Activated CD8-positive, alpha-beta memory T cell treated with anti-CD3 and anti-CD28 coated beads for 48 hours (primary cell): ENCODE measurements around the gene MTNR1B.

ENCODE experiments used
- DNase-seq, 3 experiments: peaks; one replicate each; pipeline ENCODE4 v3.0.0-alpha.2; 2020; ENCODE audit warnings: low read depth in 2 of 3, low spot score in 2 of 3

MTNR1B gene

GRCh38 chr11:92969634-92970347 lies at the start of gene MTNR1B:
MTNR1B (plus strand) TSS chr11:92969651; CDS start chr11:92969726, 75 bp downstream.
- no peak for DNase-seq

GRCh38 chr11:92920331-92920730 lies 49.1 kb upstream of the MTNR1B start:
- DNase-seq: no peak

- no peak for DNase-seq
These were observed 46.7 kb upstream of the MTNR1B start for GRCh38 chr11:92922731-92923130.

- no peak for DNase-seq
These were observed 40.2 kb upstream of the MTNR1B start for GRCh38 chr11:92929246-92929645.

GRCh38 chr11:92929653-92930052 lies 39.8 kb upstream of the MTNR1B start:
- DNase-seq: no peak

GRCh38 chr11:92931746-92932422 lies 37.6 kb upstream of the MTNR1B start:
- DNase-seq: no peak

DNA sequence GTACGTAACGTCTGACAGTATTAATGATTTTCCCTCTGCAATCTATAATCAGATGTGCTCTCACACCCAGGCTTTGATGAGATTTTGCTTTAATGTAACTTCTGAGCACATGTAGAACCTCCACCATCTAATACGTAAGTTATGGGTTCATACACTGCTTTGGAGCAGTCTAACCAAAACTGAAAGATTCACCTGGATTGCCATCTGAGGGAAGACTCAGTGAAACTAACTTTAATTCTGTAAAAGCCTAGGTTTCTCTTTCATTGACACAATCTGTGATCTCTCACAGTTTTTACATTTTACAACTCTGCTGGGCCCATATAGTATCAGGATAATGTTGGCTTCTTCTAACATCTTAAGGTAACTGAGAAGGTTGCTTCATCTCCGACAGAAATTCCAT lies 30.1 kb upstream of the MTNR1B start:
- DNase-seq: no peak

- DNase-seq: no peak
These were observed 27.5 kb upstream of the MTNR1B start for GRCh38 chr11:92941676-92942571.

- DNase-seq: no peak
These were observed 22.7 kb upstream of the MTNR1B start for GRCh38 chr11:92946707-92947106.

DNA sequence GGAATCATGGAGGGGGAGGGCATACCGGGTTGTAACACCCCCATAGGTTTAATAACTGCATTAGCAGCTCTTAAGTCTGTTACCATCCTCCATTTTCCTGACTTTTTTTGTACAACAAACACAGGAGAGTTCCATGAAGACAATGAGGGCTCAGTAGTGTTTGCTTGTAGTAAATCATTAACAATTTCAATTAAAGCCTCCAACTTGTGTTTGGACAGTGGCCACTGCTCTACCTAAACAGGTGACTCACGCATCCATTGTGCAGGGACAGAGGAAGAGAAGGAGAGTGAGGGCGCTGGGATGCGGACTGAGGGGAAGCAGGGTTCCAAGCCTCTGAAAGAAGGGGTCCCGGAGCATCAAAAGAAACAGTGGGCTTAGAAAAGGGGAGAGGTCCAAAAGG lies 21.3 kb upstream of the MTNR1B start:
- no peak for DNase-seq

- DNase-seq: no peak
These were observed 15.4 kb upstream of the MTNR1B start for GRCh38 chr11:92954003-92954402.

- no peak for DNase-seq
These were observed 13.6 kb upstream of the MTNR1B start for GRCh38 chr11:92955860-92956259.

DNA sequence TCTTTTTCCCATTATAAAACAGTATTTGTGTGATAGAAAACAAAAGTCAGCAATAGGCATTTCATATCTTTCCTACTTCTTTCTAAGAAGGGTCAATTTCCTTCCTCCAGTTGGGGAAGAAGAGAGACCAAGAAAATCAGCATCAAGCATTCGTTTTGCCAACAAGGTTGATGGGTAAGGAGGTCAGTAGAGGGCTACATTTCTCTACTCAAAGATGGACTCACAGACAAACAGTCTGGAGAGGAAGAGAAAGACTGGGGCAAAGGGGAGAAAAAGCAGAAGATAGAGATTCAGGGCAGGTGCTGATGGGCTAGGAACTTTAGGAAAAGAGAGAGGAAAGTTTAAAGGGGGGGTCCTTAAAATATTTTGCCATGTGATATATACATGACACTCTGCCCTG lies 8.6 kb upstream of the MTNR1B start:
- no peak for DNase-seq

- DNase-seq: no peak
These were observed 7.0 kb upstream of the MTNR1B start for GRCh38 chr11:92962446-92962845.

- DNase-seq: no peak
These were observed 5.0 kb upstream of the MTNR1B start for GRCh38 chr11:92964471-92964870.

- DNase-seq: no peak
These were observed 4.3 kb upstream of the MTNR1B start for GRCh38 chr11:92965196-92965595.

GRCh38 chr11:92967178-92967577 lies 2.3 kb upstream of the MTNR1B start:
- no peak for DNase-seq

DNA sequence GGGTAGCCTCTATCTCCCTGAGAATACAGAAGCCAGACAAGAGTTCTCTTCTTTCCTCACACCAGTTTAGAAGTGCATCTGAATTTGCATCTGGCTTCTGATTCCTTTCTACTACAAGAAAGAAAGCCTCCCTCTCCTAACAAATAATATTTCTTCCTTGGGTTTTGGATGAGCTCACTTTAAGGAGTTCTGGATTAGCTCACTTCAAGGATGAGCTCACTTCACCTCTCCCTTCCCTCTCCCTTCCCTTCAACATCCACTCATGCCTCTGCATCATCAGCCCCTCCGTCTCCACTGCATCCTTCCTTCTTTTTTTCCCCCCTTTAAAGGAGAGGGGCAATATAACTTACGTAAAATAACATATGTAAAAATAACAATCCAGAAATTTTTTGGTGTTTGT lies 1.6 kb upstream of the MTNR1B start:
- DNase-seq: no peak

GRCh38 chr11:92969293-92969633 lies 188 bp upstream of the MTNR1B start:
- DNase-seq: no peak

DNA sequence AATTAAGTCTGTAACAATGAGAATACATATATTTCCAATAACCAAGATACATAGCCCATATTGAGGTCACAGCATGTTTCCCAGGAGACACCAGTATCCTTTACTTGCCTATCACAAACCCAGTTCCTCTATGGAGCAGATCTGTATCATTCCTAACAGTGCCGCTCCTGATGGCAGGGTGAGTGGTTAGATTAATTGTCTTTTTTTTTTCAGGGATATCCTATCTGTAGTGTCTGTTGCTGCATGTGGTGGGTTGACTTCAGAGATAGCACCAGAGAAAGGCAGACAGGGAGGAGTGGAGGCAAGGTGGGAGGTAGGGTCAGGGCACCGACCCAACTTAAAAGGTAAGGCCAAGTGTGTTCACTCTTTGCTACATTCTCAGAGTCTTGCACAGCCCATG lies 2.8 kb downstream of the MTNR1B start:
- DNase-seq: no peak

DNA sequence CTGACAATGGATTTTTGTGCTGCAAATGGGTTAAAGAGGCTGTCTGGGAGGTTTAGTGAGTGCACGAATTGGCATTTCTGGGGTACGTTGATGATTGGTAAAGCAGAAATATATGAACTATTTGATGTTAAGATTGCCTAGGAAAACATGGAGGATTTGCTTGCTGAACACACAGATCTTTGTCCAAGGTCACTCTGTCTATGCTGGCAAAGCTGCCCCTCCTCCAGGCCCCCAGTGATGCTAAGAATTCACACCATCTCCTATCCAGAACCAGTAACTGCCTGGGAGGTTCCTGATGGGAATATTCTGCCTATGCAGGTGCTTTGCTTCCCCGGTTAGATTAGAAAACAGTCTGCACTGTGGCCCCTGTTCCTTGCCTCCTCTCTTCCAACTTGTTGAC lies 5.8 kb downstream of the MTNR1B start:
- no peak for DNase-seq

DNA sequence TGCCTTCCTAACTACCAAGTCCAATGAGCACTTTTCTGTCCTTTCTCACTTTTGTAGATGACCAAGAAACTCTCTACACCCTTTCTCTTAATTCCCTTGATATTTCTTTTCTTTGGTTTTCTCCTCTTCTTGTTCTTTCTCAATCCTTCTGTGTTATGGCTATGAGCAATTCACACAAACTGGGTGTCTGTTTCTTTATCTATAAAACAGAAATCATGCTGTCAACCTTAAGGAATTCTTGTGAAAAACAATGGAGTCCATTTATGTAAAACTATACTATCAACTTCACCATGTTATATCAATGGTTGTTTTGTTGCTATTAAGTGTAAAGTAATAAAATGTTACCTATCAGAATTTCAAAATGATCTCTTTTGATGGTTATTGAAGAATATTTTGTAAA lies 7.2 kb downstream of the MTNR1B start:
- DNase-seq: no peak
